CD14-positive monocyte (primary cell): ENCODE data around the gene RALBP1. TPM values are rescaled to one million over a fixed set of nuclear protein-coding genes. Genes with fewer than 3 reads are reported as not detected.

Source experiments
- DNase-seq, 3 donors: peaks; one replicate each; pipeline ENCODE4 v3.0.0-alpha.2; 2011 to 2022
- H2AFZ ChIP-seq: 2 replicates; pipeline ENCODE4 v1.6.0; 2012; ENCODE audit warnings: mild to moderate bottlenecking, low read depth, low read length, inconsistent platforms; ENCODE audit not compliant: insufficient read depth, poor library complexity, severe bottlenecking
- H3K27ac ChIP-seq, 2 donors: 1 replicate in 1 of 2; 2 replicates in 1 of 2; pipeline ENCODE4 v1.5.1; 2012 to 2013; ENCODE audit warnings: low read length in 2 of 2, control low read depth in 1 of 2, inconsistent platforms in 1 of 2, low read depth in 1 of 2, mild to moderate bottlenecking in 1 of 2
- H3K27me3 ChIP-seq, 2 donors: one replicate each; pipeline versions ENCODE4 v1.6.0 to v1.6.1; 2011 to 2013; ENCODE audit warnings: low read length in 2 of 2; ENCODE audit not compliant: control insufficient read depth in 2 of 2, insufficient read depth in 2 of 2
- H3K36me3 ChIP-seq, 2 donors: replicated peaks in 1 of 2; 1 replicate in 1 of 2; 2 replicates in 1 of 2; pipeline versions ENCODE4 v1.5.1 to v1.6.1; 2012 to 2013; ENCODE audit warnings: low read length in 2 of 2, control low read depth in 1 of 2, inconsistent platforms in 1 of 2, mild to moderate bottlenecking in 1 of 2; ENCODE audit not compliant: insufficient read depth in 2 of 2, control insufficient read depth in 1 of 2
- H3K4me1 ChIP-seq, 2 donors: 1 replicate in 1 of 2; 2 replicates in 1 of 2; pipeline versions ENCODE4 v1.5.1 to v1.6.1; 2012 to 2013; ENCODE audit warnings: low read length in 2 of 2, control low read depth in 1 of 2, inconsistent platforms in 1 of 2, mild to moderate bottlenecking in 1 of 2, moderate library complexity in 1 of 2; ENCODE audit not compliant: insufficient read depth in 2 of 2, control insufficient read depth in 1 of 2
- H3K4me2 ChIP-seq: replicated peaks from 2 replicates; pipeline ENCODE3; 2012; ENCODE audit warnings: low read length, moderate library complexity, mild to moderate bottlenecking; ENCODE audit not compliant: poor library complexity, severe bottlenecking; ENCODE audit errors: extremely low read depth
- H3K4me3 ChIP-seq, 3 experiments: fragments of 200-600 bp in 1 of 3; sonication (generic) in 1 of 3; replicated peaks in 1 of 3; 1 replicate in 2 of 3; 2 replicates in 1 of 3; pipeline ENCODE4 v1.5.1; 2011 to 2013; ENCODE audit warnings: low read length in 3 of 3, mild to moderate bottlenecking in 3 of 3, control low read depth in 2 of 3, low read depth in 2 of 3, inconsistent platforms in 1 of 3, moderate library complexity in 1 of 3
- H3K79me2 ChIP-seq: 2 replicates; pipeline ENCODE4 v1.6.0; 2012; ENCODE audit warnings: mild to moderate bottlenecking, control low read depth, inconsistent platforms, low read length, moderate library complexity; ENCODE audit not compliant: insufficient read depth
- H3K9ac ChIP-seq: 2 replicates; pipeline ENCODE4 v1.6.0; 2017; ENCODE audit warnings: low read length, mild to moderate bottlenecking; ENCODE audit not compliant: insufficient read depth, poor library complexity, severe bottlenecking
- H3K9me3 ChIP-seq, 2 donors: replicated peaks in 1 of 2; 1 replicate in 1 of 2; 2 replicates in 1 of 2; pipeline versions ENCODE4 v1.5.1 to v1.6.1; 2012 to 2013; ENCODE audit warnings: low read length in 2 of 2, control low read depth in 1 of 2; ENCODE audit not compliant: control insufficient read depth in 1 of 2, insufficient read depth in 1 of 2
- H4K20me1 ChIP-seq: 2 replicates; pipeline ENCODE4 v1.6.0; 2012; ENCODE audit warnings: mild to moderate bottlenecking, low read length, control low read depth, moderate library complexity; ENCODE audit not compliant: insufficient read depth
- H3K27ac Mint-ChIP-seq, 7 donors: one replicate each; pipeline ENCODE4 v1.8.0; 2020; ENCODE audit warnings: mild to moderate bottlenecking in 7 of 7, mixed read lengths in 7 of 7, moderate library complexity in 6 of 7, inconsistent platforms in 2 of 7
- H3K27me3 Mint-ChIP-seq, 3 donors: one replicate each; pipeline ENCODE4 v1.8.0; 2021 to 2022; ENCODE audit warnings: low read depth in 3 of 3, mild to moderate bottlenecking in 3 of 3, mixed read lengths in 3 of 3, moderate library complexity in 3 of 3, inconsistent platforms in 1 of 3
- H3K36me3 Mint-ChIP-seq, 2 donors: one replicate each; pipeline ENCODE4 v1.8.0; 2020; ENCODE audit warnings: mixed read lengths in 2 of 2, inconsistent platforms in 1 of 2, mild to moderate bottlenecking in 1 of 2
- H3K4me1 Mint-ChIP-seq: one replicate; pipeline ENCODE4 v1.8.0; 2020; ENCODE audit warnings: mild to moderate bottlenecking, mixed read lengths
- H3K4me3 Mint-ChIP-seq, 2 donors: one replicate each; pipeline ENCODE4 v1.8.0; 2020; ENCODE audit warnings: mild to moderate bottlenecking in 2 of 2, mixed read lengths in 2 of 2, moderate library complexity in 1 of 2
- H3K9me3 Mint-ChIP-seq, 7 donors: one replicate each; pipeline ENCODE4 v1.8.0; 2020 to 2022; ENCODE audit warnings: mixed read lengths in 7 of 7, mild to moderate bottlenecking in 6 of 7, moderate library complexity in 6 of 7, inconsistent platforms in 2 of 7
- CTCF ChIP-seq: fragments of 200-600 bp; IDR thresholded peaks from one replicate; pipeline ENCODE4 v1.8.0; 2022; ENCODE audit warnings: antibody characterized with exemption, mild to moderate bottlenecking
- WGBS: methylation state at CpG from one replicate; pipeline ENCODE4 v1.1.5; 2013; ENCODE audit warnings: missing lambda C conversion rate; ENCODE audit not compliant: insufficient coverage; 5-methylcytosine and 5-hydroxymethylcytosine counted together
- intact Hi-C, 2 donors: fragments of 100-400 bp; cut with micrococcal nuclease; formaldehyde crosslinking; loops; one replicate each; pipeline versions ENCODE4 v1.15.0 to v1.15.1; 2023
- polyA plus RNA-seq, 3 donors: library from polyadenylated mRNA; depleted of rRNA in 1 of 3; unstranded in 2 of 3; stranded (reverse) in 1 of 3; fragments of 300-500 nt in 2 of 3; fragments of >200 nt in 1 of 3; fragmentation: Illumina TruSeq in 2 of 3; gene quantifications; 1 replicate in 2 of 3; 2 replicates in 1 of 3; pipeline ENCODE4 v1.2.3, GENCODE V29; 2012 to 2021

The RALBP1 gene
- polyA plus RNA-seq, 3 donors = 21.5 to 36.0 (median 32.8) TPM

DNA sequence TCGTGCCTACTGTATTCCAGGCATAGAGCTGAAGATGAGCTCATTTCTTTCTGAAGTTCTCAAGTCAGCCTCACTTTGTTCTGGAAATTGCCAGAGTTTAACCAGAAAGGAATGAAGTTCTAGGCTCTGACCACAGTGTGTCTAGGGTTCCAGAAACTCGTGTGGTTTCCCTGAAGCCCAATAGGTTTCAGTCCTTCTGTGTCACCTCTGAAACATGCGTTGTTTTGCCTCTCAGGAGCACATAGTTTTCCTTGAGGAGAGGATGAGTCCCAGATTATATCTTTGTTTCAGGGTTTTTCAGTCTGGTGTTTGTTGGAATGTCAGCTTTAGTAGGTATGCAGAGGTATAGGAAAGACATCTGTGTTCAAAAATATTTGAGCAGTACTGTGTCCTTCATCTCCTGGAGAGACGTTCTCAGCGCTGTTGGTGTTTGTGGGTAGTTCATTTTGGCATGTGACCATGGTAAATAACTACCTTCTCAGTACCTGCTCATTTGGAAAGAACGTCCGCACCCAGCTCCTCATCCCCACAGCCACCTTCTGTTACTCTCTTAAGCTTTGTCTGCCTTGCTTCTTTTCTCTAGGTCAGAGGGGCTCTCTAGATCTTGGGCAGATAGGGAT, 56.6 kb downstream of the RALBP1 start:
- Histone ChIP-seq H3K4me2 (no peak overlapping the region), H3K4me3 (no peak overlapping the region), H3K9me3 (peaks cover 7 to 8% of the 10 kb centered on the region in 2 donors), H3K27ac (no peak overlapping the region), H4K20me1 (no peaks in the 10 kb centered on the region), H3K9ac (no peak overlapping the region), H3K36me3 (peaks cover 51 to 80% of the 10 kb centered on the region in 2 donors), H3K27me3 (no peaks in the 10 kb centered on the region), H3K4me1 (peaks cover 15 to 16% of the 10 kb centered on the region in 2 donors), H2AFZ (no peak overlapping the region), H3K79me2 (no peaks in the 10 kb centered on the region)
- no peak for TF ChIP-seq CTCF
- no peak overlapping the region for H3K4me3 Mint-ChIP-seq
- H3K27me3 Mint-ChIP-seq = no peaks in the 10 kb centered on the region
- no peak for DNase-seq
- intact Hi-C loops = no loop called here
- no peak overlapping the region for H3K27ac Mint-ChIP-seq
- peaks cover 14% of the 10 kb centered on the region for H3K4me1 Mint-ChIP-seq
- H3K36me3 Mint-ChIP-seq = peaks cover 63 to 86% of the 10 kb centered on the region in 2 donors
- 90% methylated on average over 3 of the region's 7 CpGs for WGBS
- peaks cover 6 to 17% (median 12%) of the 10 kb centered on the region in 7 donors for H3K9me3 Mint-ChIP-seq

DNA sequence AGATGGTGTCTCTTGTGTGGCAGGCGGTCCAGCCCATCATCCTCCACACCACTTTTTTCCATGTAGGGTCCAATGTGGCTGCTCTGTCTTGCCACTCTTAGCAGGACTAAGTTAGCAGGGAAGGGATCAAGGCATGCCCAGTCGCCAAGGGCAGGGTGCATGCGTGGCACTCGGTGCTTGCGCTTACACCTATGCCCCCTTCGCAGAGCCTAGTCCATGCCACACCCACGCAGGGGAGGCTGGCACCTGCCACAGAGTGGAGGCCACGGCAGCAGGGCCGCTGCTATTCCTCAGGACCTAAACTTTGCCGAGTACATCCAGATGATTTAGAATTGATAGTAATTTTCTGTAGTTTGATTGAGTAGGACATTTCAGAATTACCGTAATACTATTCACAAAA, 59.5 kb downstream of the RALBP1 start:
- TF ChIP-seq CTCF = no peak
- Mint-ChIP-seq H3K9me3 (no peaks in the 10 kb centered on the region), H3K27ac (peak overlapping the region in 2 of 7 donors; percentile 41 to 50), H3K4me3 (no peak overlapping the region), H3K4me1 (peaks cover 14% of the 10 kb centered on the region), H3K27me3 (no peaks in the 10 kb centered on the region), H3K36me3 (peaks cover 61 to 88% of the 10 kb centered on the region in 2 donors)
- H3K9me3 ChIP-seq = no peaks in the 10 kb centered on the region
- H3K4me3 ChIP-seq = no peak overlapping the region
- no peak overlapping the region for H3K4me2 ChIP-seq
- WGBS = 98% methylated on average over 6 of the region's 11 CpGs
- no peak overlapping the region for H3K27ac ChIP-seq
- no peak overlapping the region for H3K9ac ChIP-seq
- intact Hi-C loops = no loop called here
- no peak for DNase-seq
- H4K20me1 ChIP-seq = no peaks in the 10 kb centered on the region
- H3K27me3 ChIP-seq = no peaks in the 10 kb centered on the region
- no peaks in the 10 kb centered on the region for H3K79me2 ChIP-seq
- H3K4me1 ChIP-seq = peaks cover 13% of the 10 kb centered on the region in 2 donors
- no peak overlapping the region for H2AFZ ChIP-seq
- peaks cover 63 to 80% of the 10 kb centered on the region in 2 donors for H3K36me3 ChIP-seq
